WTC11 (cell line): ENCODE data around the gene AGPAT3. TPM values are rescaled to one million over a fixed set of nuclear protein-coding genes. Genes with fewer than 3 reads are reported as not detected.

ENCODE experiments used
- ATAC-seq: fragments of 200-7000 bp; cut with Tn5 transposase; 2 replicates; pipeline ENCODE4 v1.10.0; 2021; ENCODE audit warnings: mild to moderate bottlenecking, moderate library complexity
- CTCF ChIA-PET: fragments of 300-600 bp; sonication (Branson Sonifier 250); formaldehyde crosslinking; loops from one replicate; lab custom pipeline; 2021; ENCODE audit warnings: antibody characterized with exemption; lab: Charles Lee
- POLR2A ChIA-PET: fragments of 350-600 bp; sonication (Branson Sonifier 250); formaldehyde crosslinking; loops from one replicate; lab custom pipeline; 2021; ENCODE audit warnings: antibody characterized with exemption; lab: Charles Lee
- DNase-seq: peaks from one replicate; pipeline ENCODE4 v3.0.0; 2021; ENCODE audit warnings: low spot score
- H3K27ac Mint-ChIP-seq: 2 replicates; pipeline ENCODE4 v1.8.0; 2021; ENCODE audit warnings: mixed read lengths
- H3K27me3 Mint-ChIP-seq: 2 replicates; pipeline ENCODE4 v1.8.0; 2021; ENCODE audit warnings: low read depth, mild to moderate bottlenecking, moderate library complexity, mixed read lengths
- H3K36me3 Mint-ChIP-seq: 2 replicates; pipeline ENCODE4 v1.8.0; 2021; ENCODE audit warnings: mixed read lengths
- H3K4me1 Mint-ChIP-seq: 2 replicates; pipeline ENCODE4 v1.8.0; 2022; ENCODE audit warnings: mixed read lengths
- H3K4me3 Mint-ChIP-seq: 2 replicates; pipeline ENCODE4 v1.8.0; 2021; ENCODE audit warnings: mild to moderate bottlenecking, moderate library complexity, mixed read lengths
- H3K9me3 Mint-ChIP-seq: 2 replicates; pipeline ENCODE4 v1.8.0; 2021; ENCODE audit warnings: mixed read lengths
- CREM ChIP-seq: sonication (generic); formaldehyde crosslinking; IDR thresholded peaks from 2 replicates; pipeline ENCODE4 v1.8.1; 2022; ENCODE audit warnings: mild to moderate bottlenecking, missing genetic modification reagents, moderate library complexity
- FOXJ3 ChIP-seq: sonication (generic); formaldehyde crosslinking; IDR thresholded peaks from 2 replicates; pipeline ENCODE4 v1.9.0; 2021; ENCODE audit warnings: missing genetic modification reagents, mild to moderate bottlenecking, borderline replicate concordance
- HMGXB4 ChIP-seq: sonication (generic); formaldehyde crosslinking; IDR thresholded peaks from 2 replicates; pipeline ENCODE4 v1.8.1; 2023; ENCODE audit warnings: mild to moderate bottlenecking, moderate library complexity, missing genetic modification reagents
- IRF1 ChIP-seq: sonication (generic); formaldehyde crosslinking; IDR thresholded peaks from 2 replicates; pipeline ENCODE4 v1.8.0; 2023; ENCODE audit warnings: missing genetic modification reagents
- NFE2L1 ChIP-seq: sonication (generic); formaldehyde crosslinking; IDR thresholded peaks from 2 replicates; pipeline ENCODE4 v1.8.1; 2023; ENCODE audit warnings: missing genetic modification reagents
- NR2C2 ChIP-seq: sonication (generic); formaldehyde crosslinking; IDR thresholded peaks from 2 replicates; pipeline ENCODE4 v1.8.0; 2022; ENCODE audit warnings: mild to moderate bottlenecking, missing genetic modification reagents
- NR3C1 ChIP-seq: sonication (generic); formaldehyde crosslinking; conservative IDR thresholded peaks from 2 replicates; pipeline ENCODE4 v1.8.1; 2023; ENCODE audit warnings: low read depth, mild to moderate bottlenecking, missing genetic modification reagents
- PRRX2 ChIP-seq: fragments of 250-450 bp; sonication (Bioruptor Pico); IDR thresholded peaks from 2 replicates; pipeline ENCODE4 v1.8.0; 2021; ENCODE audit warnings: mild to moderate bottlenecking
- SMAD3 ChIP-seq: sonication (generic); formaldehyde crosslinking; IDR thresholded peaks from 2 replicates; pipeline ENCODE4 v1.8.0; 2022; ENCODE audit warnings: missing genetic modification reagents, mild to moderate bottlenecking, borderline replicate concordance
- SP1 ChIP-seq: sonication (generic); formaldehyde crosslinking; conservative IDR thresholded peaks from 2 replicates; pipeline ENCODE4 v1.8.1; 2022; ENCODE audit warnings: missing genetic modification reagents
- TCF7 ChIP-seq: sonication (generic); formaldehyde crosslinking; IDR thresholded peaks from 2 replicates; pipeline ENCODE4 v1.8.0; 2022; ENCODE audit warnings: mild to moderate bottlenecking, low read depth, missing genetic modification reagents, moderate library complexity
- TP53 ChIP-seq: sonication (generic); formaldehyde crosslinking; IDR thresholded peaks from 2 replicates; pipeline ENCODE4 v1.8.1; 2023; ENCODE audit warnings: mild to moderate bottlenecking, missing genetic modification reagents
- ZNF396 ChIP-seq: fragments of 250-450 bp; sonication (Bioruptor Pico); IDR thresholded peaks from 2 replicates; pipeline ENCODE4 v1.8.0; 2021; ENCODE audit warnings: mild to moderate bottlenecking, moderate library complexity, borderline replicate concordance
- ZNF423 ChIP-seq: fragments of 250-450 bp; sonication (Bioruptor Pico); IDR thresholded peaks from 2 replicates; pipeline ENCODE4 v2.1.2; 2022; ENCODE audit warnings: mild to moderate bottlenecking, moderate library complexity
- ZNF512 ChIP-seq: sonication (generic); formaldehyde crosslinking; IDR thresholded peaks from 2 replicates; pipeline ENCODE4 v1.8.1; 2022; ENCODE audit warnings: missing genetic modification reagents, borderline replicate concordance
- total RNA-seq: library from RNA; stranded (reverse); gene quantifications from 3 replicates; pipeline ENCODE4 v1.2.3, GENCODE V29; 2021
- TF ChIP-seq, protein P1 (sequence below): sonication (generic); formaldehyde crosslinking; IDR thresholded peaks from 2 replicates; pipeline ENCODE4 v1.8.1; 2022; ENCODE audit warnings: mild to moderate bottlenecking, moderate library complexity, missing genetic modification reagents
- TF ChIP-seq, protein P2 (sequence below): sonication (generic); formaldehyde crosslinking; IDR thresholded peaks from 2 replicates; pipeline ENCODE4 v1.8.1; 2022; ENCODE audit warnings: low read depth, mild to moderate bottlenecking, moderate library complexity, missing genetic modification reagents, borderline replicate concordance
- TF ChIP-seq, protein P3 (sequence below): sonication (generic); formaldehyde crosslinking; IDR thresholded peaks from 2 replicates; pipeline ENCODE4 v1.8.1; 2023; ENCODE audit warnings: mild to moderate bottlenecking, missing genetic modification reagents, borderline replicate concordance
- TF ChIP-seq, protein P4 (sequence below): sonication (generic); formaldehyde crosslinking; IDR thresholded peaks from 2 replicates; pipeline ENCODE4 v1.8.0; 2023; ENCODE audit warnings: mild to moderate bottlenecking, missing genetic modification reagents
- TF ChIP-seq, protein P5 (sequence below): sonication (generic); formaldehyde crosslinking; IDR thresholded peaks from 2 replicates; pipeline ENCODE4 v1.8.0; 2023; ENCODE audit warnings: missing genetic modification reagents, mild to moderate bottlenecking, borderline replicate concordance

The AGPAT3 gene
- total RNA-seq, 1 experiment from 2014 or later = 5.6 TPM

DNA sequence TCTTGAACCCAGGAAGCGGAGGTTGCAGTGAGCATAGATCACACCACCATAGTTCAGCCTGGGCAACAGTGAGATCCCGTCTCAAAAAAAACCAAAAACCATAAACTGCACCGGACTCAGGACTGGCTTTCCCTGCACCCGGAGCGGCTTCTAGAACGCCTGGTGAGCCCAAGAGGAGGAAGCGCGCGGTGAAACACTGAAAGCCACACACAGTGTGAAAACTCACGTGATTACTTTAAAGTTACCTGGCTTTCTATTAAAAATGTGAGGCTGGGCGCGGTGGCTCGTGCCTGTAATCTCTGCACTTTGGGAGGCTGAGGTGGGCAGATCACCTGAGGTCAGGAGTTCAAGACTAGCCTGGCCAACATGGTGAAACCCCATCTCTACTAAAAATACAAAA, 140.0 kb downstream of the AGPAT3 start (continued):
- no peak for TF ChIP-seq FOXJ3
- TF ChIP-seq TP53 (CRISPR knock-in tag) = no peak
- TF ChIP-seq HMGXB4 (CRISPR knock-in tag) = no peak
- TF ChIP-seq TCF7 (CRISPR knock-in tag) = no peak
- no peak for TF ChIP-seq ZNF396 (CRISPR knock-in tag)
- no peak for TF ChIP-seq SP1 (CRISPR knock-in tag)
- TF ChIP-seq, protein P1, sequence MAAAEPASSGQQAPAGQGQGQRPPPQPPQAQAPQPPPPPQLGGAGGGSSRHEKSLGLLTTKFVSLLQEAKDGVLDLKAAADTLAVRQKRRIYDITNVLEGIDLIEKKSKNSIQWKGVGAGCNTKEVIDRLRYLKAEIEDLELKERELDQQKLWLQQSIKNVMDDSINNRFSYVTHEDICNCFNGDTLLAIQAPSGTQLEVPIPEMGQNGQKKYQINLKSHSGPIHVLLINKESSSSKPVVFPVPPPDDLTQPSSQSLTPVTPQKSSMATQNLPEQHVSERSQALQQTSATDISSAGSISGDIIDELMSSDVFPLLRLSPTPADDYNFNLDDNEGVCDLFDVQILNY = no peak
- no peak for TF ChIP-seq NFE2L1
- no peak for TF ChIP-seq PRRX2
- TF ChIP-seq NR2C2 (CRISPR knock-in tag) = no peak
- TF ChIP-seq, protein P2, sequence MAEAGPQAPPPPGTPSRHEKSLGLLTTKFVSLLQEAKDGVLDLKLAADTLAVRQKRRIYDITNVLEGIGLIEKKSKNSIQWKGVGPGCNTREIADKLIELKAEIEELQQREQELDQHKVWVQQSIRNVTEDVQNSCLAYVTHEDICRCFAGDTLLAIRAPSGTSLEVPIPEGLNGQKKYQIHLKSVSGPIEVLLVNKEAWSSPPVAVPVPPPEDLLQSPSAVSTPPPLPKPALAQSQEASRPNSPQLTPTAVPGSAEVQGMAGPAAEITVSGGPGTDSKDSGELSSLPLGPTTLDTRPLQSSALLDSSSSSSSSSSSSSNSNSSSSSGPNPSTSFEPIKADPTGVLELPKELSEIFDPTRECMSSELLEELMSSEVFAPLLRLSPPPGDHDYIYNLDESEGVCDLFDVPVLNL (CRISPR knock-in tag) = no peak
- no peak for TF ChIP-seq ZNF512 (CRISPR knock-in tag)
- TF ChIP-seq, protein P3, sequence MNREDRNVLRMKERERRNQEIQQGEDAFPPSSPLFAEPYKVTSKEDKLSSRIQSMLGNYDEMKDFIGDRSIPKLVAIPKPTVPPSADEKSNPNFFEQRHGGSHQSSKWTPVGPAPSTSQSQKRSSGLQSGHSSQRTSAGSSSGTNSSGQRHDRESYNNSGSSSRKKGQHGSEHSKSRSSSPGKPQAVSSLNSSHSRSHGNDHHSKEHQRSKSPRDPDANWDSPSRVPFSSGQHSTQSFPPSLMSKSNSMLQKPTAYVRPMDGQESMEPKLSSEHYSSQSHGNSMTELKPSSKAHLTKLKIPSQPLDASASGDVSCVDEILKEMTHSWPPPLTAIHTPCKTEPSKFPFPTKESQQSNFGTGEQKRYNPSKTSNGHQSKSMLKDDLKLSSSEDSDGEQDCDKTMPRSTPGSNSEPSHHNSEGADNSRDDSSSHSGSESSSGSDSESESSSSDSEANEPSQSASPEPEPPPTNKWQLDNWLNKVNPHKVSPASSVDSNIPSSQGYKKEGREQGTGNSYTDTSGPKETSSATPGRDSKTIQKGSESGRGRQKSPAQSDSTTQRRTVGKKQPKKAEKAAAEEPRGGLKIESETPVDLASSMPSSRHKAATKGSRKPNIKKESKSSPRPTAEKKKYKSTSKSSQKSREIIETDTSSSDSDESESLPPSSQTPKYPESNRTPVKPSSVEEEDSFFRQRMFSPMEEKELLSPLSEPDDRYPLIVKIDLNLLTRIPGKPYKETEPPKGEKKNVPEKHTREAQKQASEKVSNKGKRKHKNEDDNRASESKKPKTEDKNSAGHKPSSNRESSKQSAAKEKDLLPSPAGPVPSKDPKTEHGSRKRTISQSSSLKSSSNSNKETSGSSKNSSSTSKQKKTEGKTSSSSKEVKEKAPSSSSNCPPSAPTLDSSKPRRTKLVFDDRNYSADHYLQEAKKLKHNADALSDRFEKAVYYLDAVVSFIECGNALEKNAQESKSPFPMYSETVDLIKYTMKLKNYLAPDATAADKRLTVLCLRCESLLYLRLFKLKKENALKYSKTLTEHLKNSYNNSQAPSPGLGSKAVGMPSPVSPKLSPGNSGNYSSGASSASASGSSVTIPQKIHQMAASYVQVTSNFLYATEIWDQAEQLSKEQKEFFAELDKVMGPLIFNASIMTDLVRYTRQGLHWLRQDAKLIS = no peak

GRCh38 chr21:44005593-44005992, 140.6 kb downstream of the AGPAT3 start:
- H3K27ac Mint-ChIP-seq = no peak overlapping the region
- ChIA-PET CTCF (interaction anchor here (0.6 kb wide), 1 partner anchor 63 kb away, joined by 3 read pairs; no protein-coding TSS in a partner anchor), POLR2A (no interaction called here)
- H3K4me3 Mint-ChIP-seq = no peak overlapping the region
- H3K9me3 Mint-ChIP-seq = no peaks in the 10 kb centered on the region
- H3K36me3 Mint-ChIP-seq = no peaks in the 10 kb centered on the region
- no peak for ATAC-seq
- no peaks in the 10 kb centered on the region for H3K27me3 Mint-ChIP-seq
- H3K4me1 Mint-ChIP-seq = peaks cover 6% of the 10 kb centered on the region
- no peak for DNase-seq
- TF ChIP-seq IRF1 = no peak
- TF ChIP-seq, protein P4, sequence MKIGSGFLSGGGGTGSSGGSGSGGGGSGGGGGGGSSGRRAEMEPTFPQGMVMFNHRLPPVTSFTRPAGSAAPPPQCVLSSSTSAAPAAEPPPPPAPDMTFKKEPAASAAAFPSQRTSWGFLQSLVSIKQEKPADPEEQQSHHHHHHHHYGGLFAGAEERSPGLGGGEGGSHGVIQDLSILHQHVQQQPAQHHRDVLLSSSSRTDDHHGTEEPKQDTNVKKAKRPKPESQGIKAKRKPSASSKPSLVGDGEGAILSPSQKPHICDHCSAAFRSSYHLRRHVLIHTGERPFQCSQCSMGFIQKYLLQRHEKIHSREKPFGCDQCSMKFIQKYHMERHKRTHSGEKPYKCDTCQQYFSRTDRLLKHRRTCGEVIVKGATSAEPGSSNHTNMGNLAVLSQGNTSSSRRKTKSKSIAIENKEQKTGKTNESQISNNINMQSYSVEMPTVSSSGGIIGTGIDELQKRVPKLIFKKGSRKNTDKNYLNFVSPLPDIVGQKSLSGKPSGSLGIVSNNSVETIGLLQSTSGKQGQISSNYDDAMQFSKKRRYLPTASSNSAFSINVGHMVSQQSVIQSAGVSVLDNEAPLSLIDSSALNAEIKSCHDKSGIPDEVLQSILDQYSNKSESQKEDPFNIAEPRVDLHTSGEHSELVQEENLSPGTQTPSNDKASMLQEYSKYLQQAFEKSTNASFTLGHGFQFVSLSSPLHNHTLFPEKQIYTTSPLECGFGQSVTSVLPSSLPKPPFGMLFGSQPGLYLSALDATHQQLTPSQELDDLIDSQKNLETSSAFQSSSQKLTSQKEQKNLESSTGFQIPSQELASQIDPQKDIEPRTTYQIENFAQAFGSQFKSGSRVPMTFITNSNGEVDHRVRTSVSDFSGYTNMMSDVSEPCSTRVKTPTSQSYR = no peak
- no peak for TF ChIP-seq CREM (CRISPR knock-in tag)
- TF ChIP-seq NR2C2 (CRISPR knock-in tag) = no peak
- TF ChIP-seq ZNF423 (CRISPR knock-in tag) = no peak
- no peak for TF ChIP-seq SMAD3
- no peak for TF ChIP-seq NR3C1 (CRISPR knock-in tag)
- TF ChIP-seq SP1 (CRISPR knock-in tag) = no peak
- TF ChIP-seq, protein P5, sequence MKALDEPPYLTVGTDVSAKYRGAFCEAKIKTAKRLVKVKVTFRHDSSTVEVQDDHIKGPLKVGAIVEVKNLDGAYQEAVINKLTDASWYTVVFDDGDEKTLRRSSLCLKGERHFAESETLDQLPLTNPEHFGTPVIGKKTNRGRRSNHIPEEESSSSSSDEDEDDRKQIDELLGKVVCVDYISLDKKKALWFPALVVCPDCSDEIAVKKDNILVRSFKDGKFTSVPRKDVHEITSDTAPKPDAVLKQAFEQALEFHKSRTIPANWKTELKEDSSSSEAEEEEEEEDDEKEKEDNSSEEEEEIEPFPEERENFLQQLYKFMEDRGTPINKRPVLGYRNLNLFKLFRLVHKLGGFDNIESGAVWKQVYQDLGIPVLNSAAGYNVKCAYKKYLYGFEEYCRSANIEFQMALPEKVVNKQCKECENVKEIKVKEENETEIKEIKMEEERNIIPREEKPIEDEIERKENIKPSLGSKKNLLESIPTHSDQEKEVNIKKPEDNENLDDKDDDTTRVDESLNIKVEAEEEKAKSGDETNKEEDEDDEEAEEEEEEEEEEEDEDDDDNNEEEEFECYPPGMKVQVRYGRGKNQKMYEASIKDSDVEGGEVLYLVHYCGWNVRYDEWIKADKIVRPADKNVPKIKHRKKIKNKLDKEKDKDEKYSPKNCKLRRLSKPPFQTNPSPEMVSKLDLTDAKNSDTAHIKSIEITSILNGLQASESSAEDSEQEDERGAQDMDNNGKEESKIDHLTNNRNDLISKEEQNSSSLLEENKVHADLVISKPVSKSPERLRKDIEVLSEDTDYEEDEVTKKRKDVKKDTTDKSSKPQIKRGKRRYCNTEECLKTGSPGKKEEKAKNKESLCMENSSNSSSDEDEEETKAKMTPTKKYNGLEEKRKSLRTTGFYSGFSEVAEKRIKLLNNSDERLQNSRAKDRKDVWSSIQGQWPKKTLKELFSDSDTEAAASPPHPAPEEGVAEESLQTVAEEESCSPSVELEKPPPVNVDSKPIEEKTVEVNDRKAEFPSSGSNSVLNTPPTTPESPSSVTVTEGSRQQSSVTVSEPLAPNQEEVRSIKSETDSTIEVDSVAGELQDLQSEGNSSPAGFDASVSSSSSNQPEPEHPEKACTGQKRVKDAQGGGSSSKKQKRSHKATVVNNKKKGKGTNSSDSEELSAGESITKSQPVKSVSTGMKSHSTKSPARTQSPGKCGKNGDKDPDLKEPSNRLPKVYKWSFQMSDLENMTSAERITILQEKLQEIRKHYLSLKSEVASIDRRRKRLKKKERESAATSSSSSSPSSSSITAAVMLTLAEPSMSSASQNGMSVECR = no peak
